ENCODE results near the gene SLC26A1. TPM values are rescaled to one million over a fixed set of nuclear protein-coding genes. Genes with fewer than 3 reads are reported as not detected.
A peak's percentile ranks its signal among the peaks of the same experiment; 100 is the strongest.

The SLC26A1 gene
- total and polyA plus RNA-seq, 7 donors, result 1.1 TPM; not detected in 6

DNA sequence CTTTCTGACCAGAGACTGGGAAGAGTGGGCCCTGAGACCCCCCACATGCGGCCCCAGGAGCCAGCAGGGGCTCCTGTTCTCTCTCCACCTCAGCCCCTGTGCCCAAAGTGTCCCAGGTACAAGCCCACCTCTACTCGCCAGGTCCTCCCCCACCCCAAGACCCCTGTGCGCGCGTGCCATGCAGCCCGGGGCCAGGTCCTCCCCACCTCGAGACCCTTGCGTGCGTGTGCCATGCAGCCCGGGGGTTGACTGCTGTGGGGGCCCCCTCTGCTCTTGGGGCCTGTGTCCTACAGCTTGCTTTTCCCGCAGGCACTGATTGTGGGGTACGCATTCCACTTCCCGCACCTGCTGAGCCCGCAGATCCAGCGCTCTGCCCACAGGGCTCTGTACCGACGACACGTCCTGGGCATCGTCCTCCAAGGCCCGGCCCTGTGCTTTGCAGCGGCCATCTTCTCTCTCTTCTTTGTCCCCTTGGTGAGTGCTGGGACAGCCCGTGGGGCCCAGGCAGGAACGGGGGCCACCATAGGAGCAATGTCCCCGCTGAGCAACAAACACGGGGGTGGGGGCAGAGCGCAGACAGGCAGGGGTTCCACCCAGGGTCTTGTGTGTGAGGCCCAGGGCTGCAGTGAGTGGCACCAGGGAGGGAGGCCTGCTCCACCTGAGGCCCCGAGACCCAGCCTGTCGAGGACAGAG lies 40.2 kb downstream of the SLC26A1 start:
- no peaks in the 10 kb centered on the region for H3K27me3 ChIP-seq
- no peak for DNase-seq
- intact Hi-C loops (cut with DNase I), result no loop called here
- H3K9me3 ChIP-seq, result no peaks in the 10 kb centered on the region
- no peaks in the 10 kb centered on the region for H3K4me1 ChIP-seq
- 95% methylated on average over 28 of the region's 28 CpGs for WGBS, 2 donors
- H3K27ac ChIP-seq, result no peak overlapping the region
- H3K4me3 ChIP-seq, result no peak overlapping the region
- peaks cover 0 to 51% (median 15%) of the 10 kb centered on the region in 4 donors for H3K36me3 ChIP-seq
- TF ChIP-seq POLR2AphosphoS5 (IDR thresholded peaks at IDR 0.05) (no peak), POLR2A (IDR thresholded peaks at IDR 0.05) (no peak), EP300 (IDR thresholded peaks at IDR 0.05) (no peak), CTCF (IDR thresholded peaks at IDR 0.05) (no peak)

DNA sequence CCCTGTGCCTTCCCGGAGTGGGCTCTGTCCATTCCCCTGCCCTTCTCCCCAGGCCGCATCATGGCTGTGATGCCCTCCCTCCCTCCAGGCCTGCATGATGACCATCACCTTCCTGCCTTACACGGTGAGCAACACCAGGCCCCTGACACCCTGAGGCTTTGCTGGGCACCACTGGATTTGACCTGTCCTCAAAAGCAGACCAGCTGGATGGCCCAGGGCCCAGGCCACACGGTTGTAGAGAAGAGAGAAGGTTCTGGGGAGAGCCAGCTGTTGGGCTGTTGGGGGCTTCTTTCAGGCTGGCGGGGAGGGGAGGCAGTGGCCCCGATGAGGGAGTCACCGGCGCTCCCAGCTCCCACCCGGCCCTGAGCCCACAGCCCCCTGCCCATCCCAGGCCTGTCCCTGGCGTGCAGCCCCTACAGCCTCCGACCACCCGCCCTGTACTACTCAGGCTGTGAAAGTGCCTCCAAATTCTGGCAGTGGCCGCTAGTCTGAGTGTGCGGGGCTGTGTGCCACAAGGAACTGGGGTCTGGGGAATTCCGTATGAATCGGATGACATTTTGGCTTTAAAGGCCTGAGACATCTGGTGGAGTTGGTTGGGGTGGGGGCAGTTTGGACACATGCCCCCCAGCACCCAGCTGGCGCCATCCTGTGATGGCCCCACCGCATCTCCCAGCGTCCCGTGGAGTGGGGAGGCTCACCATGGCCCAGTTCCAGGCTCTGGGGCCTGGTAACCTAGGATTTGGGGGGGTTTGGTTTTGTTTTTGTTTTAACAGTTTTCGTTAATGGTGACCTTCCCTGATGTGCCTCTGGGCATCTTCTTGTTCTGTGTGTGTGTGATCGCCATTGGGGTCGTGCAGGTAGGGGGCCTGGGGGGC lies 41.4 kb downstream of the SLC26A1 start:
- 90 to 91% methylated on average over 23 of the region's 23 CpGs for WGBS, 2 donors
- peak; percentile 61 for DNase-seq
- intact Hi-C loops (cut with DNase I), result no loop called here

DNA sequence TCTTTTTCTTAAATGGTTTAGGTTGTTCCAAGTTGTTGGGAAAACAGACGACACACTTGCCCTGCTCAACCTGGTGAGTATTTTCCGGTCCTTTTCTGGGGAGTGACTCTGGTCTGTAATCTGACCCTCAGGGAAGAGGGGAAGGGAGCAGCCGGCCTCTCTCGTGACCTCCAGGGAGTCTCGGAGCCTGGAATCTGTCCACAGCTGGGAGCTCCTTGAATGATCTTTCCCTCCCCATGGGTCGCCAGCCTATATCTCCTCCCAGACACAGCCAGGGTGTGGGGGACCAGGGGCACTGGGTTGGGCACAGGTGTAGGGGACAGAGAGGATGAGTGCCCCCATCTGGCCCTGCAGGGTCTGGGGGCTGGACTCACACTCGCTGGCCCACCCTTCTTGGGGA lies 42.0 kb downstream of the SLC26A1 start:
- no peak for DNase-seq
- intact Hi-C loops (cut with DNase I), result no loop called here

More for the DNA sequence above, 41.4 kb downstream of the SLC26A1 start:
- H3K27me3 ChIP-seq, result no peaks in the 10 kb centered on the region
- H3K4me1 ChIP-seq, result peaks cover 0 to 3% (median 1%) of the 10 kb centered on the region in 4 donors
- TF ChIP-seq CTCF (IDR thresholded peaks at IDR 0.05) (no peak), POLR2A (IDR thresholded peaks at IDR 0.05) (no peak), POLR2AphosphoS5 (IDR thresholded peaks at IDR 0.05) (no peak), EP300 (IDR thresholded peaks at IDR 0.05) (no peak)
- no peak overlapping the region for H3K4me3 ChIP-seq
- peaks cover 0 to 42% (median 11%) of the 10 kb centered on the region in 4 donors for H3K36me3 ChIP-seq
- H3K9me3 ChIP-seq, result no peaks in the 10 kb centered on the region
- no peak overlapping the region for H3K27ac ChIP-seq

More for the DNA sequence above, 42.0 kb downstream of the SLC26A1 start:
- H3K27ac ChIP-seq, result no peak overlapping the region
- peaks cover 0 to 8% (median 3%) of the 10 kb centered on the region in 4 donors for H3K4me1 ChIP-seq
- H3K9me3 ChIP-seq, result no peaks in the 10 kb centered on the region
- no peak overlapping the region for H3K4me3 ChIP-seq
- peaks cover 0 to 42% (median 11%) of the 10 kb centered on the region in 4 donors for H3K36me3 ChIP-seq
- 88 to 90% methylated on average over 7 of the region's 7 CpGs for WGBS, 2 donors
- H3K27me3 ChIP-seq, result no peaks in the 10 kb centered on the region
- TF ChIP-seq EP300 (IDR thresholded peaks at IDR 0.05) (no peak), POLR2A (IDR thresholded peaks at IDR 0.05) (no peak), POLR2AphosphoS5 (IDR thresholded peaks at IDR 0.05) (no peak), CTCF (IDR thresholded peaks at IDR 0.05) (no peak)
